ENCODE measurements around the gene FAM131B.
"Not testable (repeated sequence)": the region's sequence is repeated elsewhere in the genome, so short reads cannot be mapped to it uniquely, and the experiment has no call there.

Gene FAM131B

GRCh38 chr7:143394777-143395176 lies 32.3 kb upstream of the FAM131B start:
- no peak for DNase-seq

GRCh38 chr7:143394068-143394467 lies 31.6 kb upstream of the FAM131B start:
- no peak for DNase-seq

GRCh38 chr7:143393267-143394041 lies 30.9 kb upstream of the FAM131B start:
- DNase-seq: no peak

- no peak for DNase-seq
Observed at GRCh38 chr7:143392875-143393266, 30.4 kb upstream of the FAM131B start.

- DNase-seq: not testable (repeated sequence)
Observed at GRCh38 chr7:143392427-143392826, 29.9 kb upstream of the FAM131B start.

GRCh38 chr7:143391462-143392404 lies 29.2 kb upstream of the FAM131B start:
- DNase-seq: no peak

GRCh38 chr7:143390773-143391317 lies 28.3 kb upstream of the FAM131B start:
- no peak for DNase-seq

GRCh38 chr7:143390104-143390772 lies 27.7 kb upstream of the FAM131B start:
- DNase-seq: no peak

- DNase-seq: no peak
Observed at GRCh38 chr7:143389316-143390103, 27.0 kb upstream of the FAM131B start.

GRCh38 chr7:143388491-143389101 lies 26.1 kb upstream of the FAM131B start:
- DNase-seq: no peak

- no peak for DNase-seq
Observed at GRCh38 chr7:143388051-143388450, 25.5 kb upstream of the FAM131B start.

GRCh38 chr7:143387156-143387975 lies 24.9 kb upstream of the FAM131B start:
- no peak for DNase-seq

GRCh38 chr7:143385891-143386781 lies 23.6 kb upstream of the FAM131B start:
- no peak for DNase-seq

- DNase-seq: no peak
Observed at GRCh38 chr7:143384661-143385631, 22.4 kb upstream of the FAM131B start.

- no peak for DNase-seq
Observed at GRCh38 chr7:143384148-143384547, 21.6 kb upstream of the FAM131B start.

- DNase-seq: no peak
Observed at GRCh38 chr7:143383642-143383957, 21.1 kb upstream of the FAM131B start.

- DNase-seq: no peak
Observed at GRCh38 chr7:143382791-143383641, 20.5 kb upstream of the FAM131B start.
